AG04450 (cell line): ENCODE measurements around the gene ANHX. TPM values are rescaled to one million over a fixed set of nuclear protein-coding genes. Genes with fewer than 3 reads are reported as not detected.

ENCODE experiments used
- CTCF ChIA-PET: fragments of 300-600, 350-600 bp; formaldehyde crosslinking; extraction: SDS; loops from one replicate; lab custom pipeline; 2022; ENCODE audit warnings: antibody characterized with exemption, inconsistent platforms; lab: Charles Lee
- POLR2A ChIA-PET: fragments of 350-600 bp; formaldehyde crosslinking; extraction: SDS; loops from one replicate; lab custom pipeline; 2021; ENCODE audit warnings: antibody characterized with exemption, inconsistent platforms; lab: Yijun Ruan, JAX
- DNase-seq: peaks from one replicate; pipeline ENCODE4 v3.0.0-alpha.2; 2011; ENCODE audit warnings: low read depth, low spot score
- H3K27ac ChIP-seq: one replicate; pipeline ENCODE4 v1.5.1; 2012; ENCODE audit warnings: low read depth, low read length, control low read depth
- H3K27me3 ChIP-seq: one replicate; pipeline ENCODE4 v1.6.0; 2012; ENCODE audit warnings: low read length; ENCODE audit not compliant: control insufficient read depth, insufficient read depth
- H3K4me3 ChIP-seq: 2 replicates; pipeline ENCODE4 v1.5.1; 2011; ENCODE audit warnings: mild to moderate bottlenecking, low read depth, low read length, control low read depth
- H3K9me3 ChIP-seq: 2 replicates; pipeline ENCODE4 v1.5.1; 2012; ENCODE audit warnings: low read length; ENCODE audit not compliant: control insufficient read depth, insufficient read depth
- CTCF ChIP-seq: IDR thresholded peaks from 2 replicates; pipeline ENCODE4 v1.5.1; 2011; ENCODE audit warnings: low read depth, low read length, control low read depth, inconsistent platforms
- polyA plus RNA-seq: library from polyadenylated mRNA; depleted of rRNA; stranded (reverse); fragments of >200 nt; gene quantifications from 2 replicates; pipeline ENCODE4 v1.2.3, GENCODE V29; 2011

ANHX gene
- polyA plus RNA-seq, 1 experiment, result not detected

DNA sequence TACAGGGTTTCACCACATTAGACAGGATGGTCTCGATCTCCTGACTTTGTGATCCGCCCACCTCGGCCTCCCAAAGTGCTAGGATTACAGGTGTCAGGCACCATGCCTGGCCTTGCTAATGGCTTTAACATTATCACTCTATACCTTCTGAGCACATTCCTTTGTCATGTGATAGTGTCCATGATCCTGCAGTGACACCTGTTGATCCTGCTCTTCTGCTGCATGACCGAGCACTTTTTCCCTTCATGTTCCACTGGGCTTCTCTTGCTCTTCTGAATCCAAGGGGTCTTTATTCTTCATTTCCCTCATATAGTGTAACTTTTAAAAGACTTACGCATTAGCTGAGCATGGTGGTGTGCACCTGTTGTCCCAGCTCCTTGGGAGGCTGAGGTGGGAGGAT, 42.8 kb downstream of the ANHX start:
- ChIA-PET POLR2A (no interaction called here), CTCF (no interaction called here)
- no peak for DNase-seq
- peaks cover 70% of the 10 kb centered on the region for H3K9me3 ChIP-seq
- H3K4me3 ChIP-seq, result no peak overlapping the region
- no peak for TF ChIP-seq CTCF
- H3K27ac ChIP-seq, result no peak overlapping the region
- H3K27me3 ChIP-seq, result no peaks in the 10 kb centered on the region

DNA sequence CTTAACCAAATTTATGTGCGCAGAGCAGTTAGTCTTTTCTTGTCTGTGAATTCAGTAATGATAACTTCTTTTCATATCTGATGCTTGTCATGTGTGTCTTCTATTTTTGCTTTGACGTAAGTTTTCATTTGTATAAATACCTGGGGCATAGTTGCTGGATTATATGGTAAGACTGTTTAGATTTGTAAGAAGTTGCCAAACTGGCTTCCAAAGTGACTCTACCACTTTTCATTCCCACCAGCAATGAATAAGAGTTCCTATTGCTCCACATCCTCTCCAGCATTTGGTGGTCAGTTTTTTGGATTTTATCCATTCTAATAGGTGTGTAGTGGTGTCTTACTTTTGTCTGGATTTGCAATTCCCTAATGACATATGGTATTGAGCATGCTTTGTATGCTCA, 45.5 kb downstream of the ANHX start:
- DNase-seq, result no peak
- Histone ChIP-seq H3K27ac (no peak overlapping the region), H3K4me3 (no peak overlapping the region), H3K9me3 (peaks cover 79% of the 10 kb centered on the region), H3K27me3 (no peaks in the 10 kb centered on the region)
- ChIA-PET POLR2A (no interaction called here), CTCF (no interaction called here)
- TF ChIP-seq CTCF, result no peak

DNA sequence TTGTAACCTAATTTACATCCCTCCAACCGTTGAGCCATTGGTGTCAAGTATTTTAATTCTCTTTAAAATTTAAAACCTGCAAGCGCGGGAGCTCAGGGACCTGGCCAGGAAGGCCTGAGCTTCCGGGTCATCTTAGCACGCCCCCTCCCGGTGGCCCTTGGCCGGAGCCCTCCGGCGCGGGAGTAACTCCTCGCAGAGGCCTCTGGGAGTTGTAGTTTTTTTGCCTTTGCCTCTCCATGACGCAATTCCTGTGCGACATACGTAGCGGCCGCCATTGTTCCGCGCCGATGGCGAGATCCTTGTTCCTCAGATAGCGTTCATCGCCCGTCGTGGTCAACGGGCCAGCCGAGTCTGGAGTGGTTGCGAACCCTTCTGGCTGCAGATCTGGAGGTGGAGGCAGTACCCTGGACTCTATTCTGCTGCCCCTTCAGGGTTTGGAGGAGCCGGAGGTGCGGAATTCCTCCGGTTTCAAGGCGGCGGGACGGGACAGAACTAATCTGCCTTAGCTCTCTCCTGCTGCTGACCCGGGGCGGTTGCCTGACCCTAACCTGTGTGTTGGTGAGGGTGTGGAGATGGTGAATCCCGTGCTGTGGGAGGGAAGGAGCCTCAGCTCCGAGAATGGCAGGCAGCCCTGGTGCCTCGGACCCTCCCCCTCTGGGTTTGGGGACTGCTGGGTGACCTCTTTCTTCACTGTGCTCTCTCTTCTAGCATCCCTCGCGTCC, 54.3 kb downstream of the ANHX start, which contains the start of gene ZNF268:
Gene ZNF268, plus strand, starts transcription at position 258 of the 722 bp plus-strand sequence. CDS start 503 bp downstream, outside the sequence.
- TF ChIP-seq CTCF, result peak; percentile 79
- Histone ChIP-seq H3K9me3 (peaks cover 50% of the 10 kb centered on the region), H3K4me3 (peak within 1 kb of the TSS; percentile 69), H3K27me3 (no peaks in the 10 kb centered on the region), H3K27ac (peak within 1 kb of the TSS; percentile 63)
- CTCF ChIA-PET, result interaction anchor here (0.7 to 2.2 kb wide), 10 partner anchors 9 to 197 kb away, joined by 3 to 8 read pairs (median 4); partner anchors contain the start of genes ZNF10, ZNF26 and ZNF891
- peak; percentile 72 for DNase-seq
- POLR2A ChIA-PET, result interaction anchor here (0.9 to 1.7 kb wide), 3 partner anchors 51 to 195 kb away, joined by 4 to 7 read pairs (median 5); partner anchors contain the start of genes ZNF10, ZNF26 and ZNF891

- no peaks in the 10 kb centered on the region for H3K27me3 ChIP-seq
- no peak overlapping the region for H3K27ac ChIP-seq
- ChIA-PET POLR2A (interaction anchor here (0.9 to 1.7 kb wide), 3 partner anchors 50 to 194 kb away, joined by 4 to 7 read pairs (median 5); partner anchors contain the start of genes ZNF10, ZNF26 and ZNF891), CTCF (interaction anchor here (0.7 to 2.2 kb wide), 10 partner anchors 8 to 196 kb away, joined by 3 to 8 read pairs (median 4); partner anchors contain the start of genes ZNF10, ZNF26 and ZNF891)
- no peak for DNase-seq
- no peak overlapping the region for H3K4me3 ChIP-seq
- H3K9me3 ChIP-seq, result peaks cover 44% of the 10 kb centered on the region
- no peak for TF ChIP-seq CTCF
These were observed 55.0 kb downstream of the ANHX start for GRCh38 chr12:133180669-133181068.

GRCh38 chr12:133174901-133175300, 60.8 kb downstream of the ANHX start:
- ChIA-PET POLR2A (no interaction called here), CTCF (no interaction called here)
- Histone ChIP-seq H3K4me3 (no peak overlapping the region), H3K27me3 (no peaks in the 10 kb centered on the region), H3K9me3 (peaks cover 34% of the 10 kb centered on the region), H3K27ac (no peak overlapping the region)
- DNase-seq, result no peak
- TF ChIP-seq CTCF, result no peak
